HG02840 (cell line): Measurements from ENCODE around the gene VAC14.
"Not testable (repeated sequence)": the region's sequence is repeated elsewhere in the genome, so short reads cannot be mapped to it uniquely, and the experiment has no call there.

Source experiments
- ATAC-seq: cut with Tn5 transposase; IDR thresholded peaks from one replicate; pipeline ENCODE4 v1.9.1; 2021; ENCODE audit warnings: mild to moderate bottlenecking, moderate library complexity, moderate number of reproducible peaks; ENCODE audit not compliant: unreplicated experiment, low FRiP score

The VAC14 gene

GRCh38 chr16:70670938-70671337 lies 130.0 kb downstream of the VAC14 start:
- not testable (repeated sequence) for ATAC-seq

DNA sequence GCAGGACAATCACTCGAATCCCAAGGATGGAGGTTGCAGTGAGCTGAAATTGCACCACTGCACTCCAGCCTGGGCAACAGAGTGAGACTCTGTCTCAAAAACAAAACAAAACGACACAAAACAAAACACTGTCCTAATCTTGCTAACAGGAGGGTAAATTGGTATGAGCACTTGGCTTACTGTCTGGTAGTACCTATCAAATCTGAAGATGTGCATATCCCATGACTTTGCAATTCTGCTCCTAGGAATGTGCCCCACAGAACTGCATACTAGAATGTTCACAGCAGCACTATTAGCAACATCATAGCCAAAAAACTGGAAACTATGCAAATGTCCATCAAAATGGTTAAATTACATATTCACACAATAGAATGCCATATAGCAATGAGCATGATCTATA lies 130.8 kb downstream of the VAC14 start:
- ATAC-seq = no peak

DNA sequence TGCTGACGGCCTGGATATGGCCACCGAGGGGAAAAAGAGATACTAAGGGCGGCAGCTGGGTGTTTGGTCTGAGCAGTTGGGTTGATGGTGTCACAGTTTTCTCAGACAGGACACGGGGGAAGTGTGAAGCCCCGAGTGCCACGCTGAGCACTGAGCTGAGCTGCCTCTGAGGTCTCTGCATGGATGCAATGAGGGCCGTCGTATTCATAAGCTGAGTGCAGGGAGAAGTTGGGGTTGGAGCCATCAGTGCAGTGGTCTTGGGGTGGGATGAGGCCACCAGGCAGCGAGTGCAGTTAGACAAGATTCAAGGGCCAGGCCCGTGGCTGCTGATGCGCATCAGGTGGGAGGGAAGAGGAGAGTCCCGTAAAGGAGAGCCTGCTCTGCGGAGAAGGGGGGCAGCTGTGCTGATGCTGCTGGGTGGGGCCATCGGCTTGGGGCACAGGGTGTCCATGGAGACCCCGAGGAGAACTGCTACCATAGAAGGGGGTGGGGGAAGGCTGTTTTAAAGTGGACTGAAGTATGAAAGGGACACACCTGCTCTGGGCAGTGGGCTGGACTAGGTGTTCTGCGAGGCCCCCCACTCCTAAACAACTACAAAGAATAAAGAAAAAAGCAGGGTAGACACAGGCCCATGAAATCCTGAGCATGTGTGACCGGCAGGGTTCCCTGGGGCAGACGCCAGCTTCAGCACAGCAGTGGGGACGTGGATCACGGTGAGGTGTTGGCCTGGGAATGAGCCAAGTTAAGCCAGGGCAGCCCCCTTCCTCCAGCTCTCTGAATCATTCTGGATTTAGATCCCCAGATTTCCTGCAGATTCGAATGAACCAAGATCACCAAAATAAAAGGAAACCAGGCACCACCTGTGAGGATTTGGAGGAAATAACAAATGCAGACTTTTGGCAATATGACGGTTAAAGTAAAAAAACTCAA lies 134.9 kb downstream of the VAC14 start:
- no peak for ATAC-seq

DNA sequence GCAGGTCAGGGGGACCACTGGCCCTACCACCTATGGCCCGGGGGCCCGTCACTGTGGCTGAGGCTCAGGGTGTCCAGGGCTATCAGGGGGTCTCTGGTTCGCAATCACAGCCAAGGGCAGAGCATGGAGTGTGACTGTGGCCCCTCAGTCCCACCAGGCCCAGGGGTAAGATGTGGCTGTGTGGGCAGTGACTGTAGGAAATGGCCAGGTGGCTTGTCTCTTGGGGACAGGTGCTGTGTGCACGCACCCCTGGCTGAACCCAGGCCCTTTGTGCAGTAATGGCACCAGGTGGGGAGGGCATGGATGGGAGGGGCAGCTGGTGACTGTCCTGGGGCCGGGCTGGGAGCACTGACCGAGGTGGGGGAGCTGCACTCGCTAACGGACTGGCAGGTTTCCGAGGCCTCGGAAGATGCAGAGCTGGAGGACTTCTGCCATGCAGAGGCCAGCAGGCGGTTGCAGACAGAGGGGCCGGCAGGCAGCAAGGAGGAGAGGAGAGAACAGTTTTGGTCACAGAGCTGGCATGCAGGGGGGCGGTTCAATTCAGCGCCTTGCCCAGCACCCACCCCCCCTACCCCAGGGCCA lies 135.8 kb downstream of the VAC14 start:
- no peak for ATAC-seq

- ATAC-seq = no peak
These were observed 136.4 kb downstream of the VAC14 start for GRCh38 chr16:70664325-70665112.

GRCh38 chr16:70663524-70664324 lies 137.2 kb downstream of the VAC14 start:
- ATAC-seq = no peak

DNA sequence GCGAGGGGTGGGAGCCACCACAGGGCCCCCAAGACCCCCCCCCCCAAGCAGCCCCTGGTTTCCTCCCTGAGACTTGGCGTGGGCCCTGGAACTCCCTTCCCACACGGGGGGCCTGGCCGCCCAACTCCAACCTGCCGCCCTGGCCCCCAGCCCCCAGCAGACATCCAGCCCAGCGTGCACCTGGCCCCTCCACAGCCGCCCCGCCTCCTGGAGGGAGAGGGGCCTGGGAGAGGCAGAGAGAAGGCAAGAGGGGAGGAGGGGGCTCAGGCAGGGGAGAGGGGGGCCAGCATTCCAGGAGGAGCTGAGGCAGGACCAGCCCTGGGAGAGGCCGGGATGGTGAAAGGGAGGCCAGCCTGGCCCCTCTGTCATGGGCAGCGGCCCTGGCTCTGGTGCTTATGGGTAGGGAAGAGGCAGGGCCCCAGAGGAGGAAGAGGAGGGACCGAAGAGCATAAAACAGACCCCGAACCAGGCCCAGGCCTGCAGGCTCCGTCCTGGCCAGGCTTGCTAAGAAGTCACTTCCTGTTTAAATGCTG lies 137.9 kb downstream of the VAC14 start:
- ATAC-seq = no peak

- no peak for ATAC-seq
These were observed 138.9 kb downstream of the VAC14 start for GRCh38 chr16:70661918-70662641.

GRCh38 chr16:70661534-70661917 lies 139.4 kb downstream of the VAC14 start:
- no peak for ATAC-seq

- ATAC-seq = no peak
These were observed 140.1 kb downstream of the VAC14 start for GRCh38 chr16:70660672-70661350.

DNA sequence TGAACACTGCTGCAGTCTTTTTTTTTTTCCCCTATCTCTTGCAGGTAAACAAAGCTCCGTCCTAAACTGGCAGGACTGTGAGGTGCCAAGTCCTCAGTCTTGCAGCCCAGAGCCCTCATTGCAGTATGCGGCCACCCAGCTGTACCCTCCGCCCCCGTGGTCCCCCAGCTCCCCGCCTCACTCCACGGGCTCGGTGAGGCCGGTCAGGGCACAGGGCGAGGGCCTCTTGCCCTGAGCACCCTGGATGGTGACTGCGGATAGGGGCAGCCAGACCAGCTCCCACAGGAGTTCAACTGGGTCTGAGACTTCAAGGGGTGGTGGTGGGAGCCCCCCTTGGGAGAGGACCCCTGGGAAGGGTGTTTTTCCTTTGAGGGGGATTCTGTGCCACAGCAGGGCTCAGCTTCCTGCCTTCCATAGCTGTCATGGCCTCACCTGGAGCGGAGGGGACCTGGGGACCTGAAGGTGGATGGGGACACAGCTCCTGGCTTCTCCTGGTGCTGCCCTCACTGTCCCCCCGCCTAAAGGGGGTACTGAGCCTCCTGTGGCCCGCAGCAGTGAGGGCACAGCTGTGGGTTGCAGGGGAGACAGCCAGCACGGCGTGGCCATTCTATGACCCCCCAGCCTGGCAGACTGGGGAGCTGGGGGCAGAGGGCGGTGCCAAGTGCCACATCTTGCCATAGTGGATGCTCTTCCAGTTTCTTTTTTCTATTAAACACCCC lies 140.8 kb downstream of the VAC14 start:
- no peak for ATAC-seq

DNA sequence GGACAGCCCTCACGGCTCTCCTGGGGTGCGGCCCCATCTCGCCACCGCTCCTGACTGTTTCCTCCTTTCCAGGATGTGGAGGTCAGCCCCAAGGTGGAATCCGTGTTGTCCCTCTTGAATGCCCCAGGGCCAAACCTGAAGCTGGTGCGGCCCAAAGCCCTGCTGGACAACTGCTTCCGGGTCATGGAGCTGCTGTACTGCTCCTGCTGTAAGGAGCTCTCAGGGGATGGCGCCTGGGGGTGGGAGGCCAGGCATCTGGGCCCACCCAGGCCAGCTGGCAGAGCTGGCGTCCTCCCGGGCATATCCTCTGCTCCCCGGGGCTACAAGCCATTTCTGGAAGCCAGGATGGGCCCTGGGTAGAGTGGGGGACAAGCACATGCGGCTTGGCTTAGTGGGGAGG lies 141.4 kb downstream of the VAC14 start:
- ATAC-seq = no peak

- no peak for ATAC-seq
These were observed 142.0 kb downstream of the VAC14 start for GRCh38 chr16:70658921-70659320.

- ATAC-seq = no peak
These were observed 143.0 kb downstream of the VAC14 start for GRCh38 chr16:70657956-70658355.

DNA sequence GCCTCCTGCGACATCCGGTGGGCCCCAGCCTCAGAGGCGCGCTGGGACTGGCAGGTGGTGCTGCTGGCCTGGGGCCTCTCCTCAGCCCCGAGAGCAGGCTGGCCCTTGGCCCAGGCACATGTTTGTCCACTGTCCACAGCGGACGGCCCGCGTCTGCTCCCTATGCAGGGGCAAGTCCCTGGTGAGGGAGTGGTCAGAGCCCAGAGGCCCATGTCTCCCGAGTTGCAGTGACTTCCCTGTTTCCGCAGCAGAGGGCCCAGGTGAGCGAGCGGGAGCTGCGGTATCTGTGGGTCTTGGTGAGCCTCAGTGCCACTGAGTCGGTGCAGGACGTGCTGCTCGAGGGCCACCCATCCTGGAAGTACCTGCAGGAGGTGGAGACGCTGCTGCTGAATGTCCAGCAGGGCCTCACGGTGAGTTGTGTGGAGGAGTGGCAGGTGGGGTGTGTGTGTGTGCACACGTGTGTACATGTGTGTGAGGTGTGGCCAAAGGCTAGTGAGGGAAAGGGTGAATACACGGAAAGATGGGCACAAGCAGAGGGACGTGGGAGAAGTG lies 144.2 kb downstream of the VAC14 start:
- no peak for ATAC-seq

- no peak for ATAC-seq
These were observed 144.8 kb downstream of the VAC14 start for GRCh38 chr16:70656065-70656711.
